HUES64 (cell line): ENCODE results near the gene GLTPD2.

ENCODE experiments used
- H3K27ac ChIP-seq: 2 replicates; pipeline ENCODE4 v1.7.0; 2013; ENCODE audit warnings: low read depth, low read length, inconsistent platforms
- H3K27me3 ChIP-seq: 2 replicates; pipeline ENCODE4 v1.6.1; 2013; ENCODE audit warnings: mild to moderate bottlenecking, low read length; ENCODE audit not compliant: insufficient read depth
- H3K36me3 ChIP-seq: 2 replicates; pipeline ENCODE4 v1.6.1; 2013; ENCODE audit warnings: mild to moderate bottlenecking, low read length; ENCODE audit not compliant: insufficient read depth
- H3K4me1 ChIP-seq: 2 replicates; pipeline ENCODE4 v1.6.1; 2013; ENCODE audit warnings: mild to moderate bottlenecking, low read length, moderate library complexity; ENCODE audit not compliant: insufficient read depth
- H3K4me3 ChIP-seq: 2 replicates; pipeline ENCODE4 v1.5.1; 2013; ENCODE audit warnings: mild to moderate bottlenecking, low read length, moderate library complexity
- H3K9ac ChIP-seq: 2 replicates; pipeline ENCODE4 v1.6.1; 2013; ENCODE audit warnings: mild to moderate bottlenecking, low read depth, low read length
- H3K9me3 ChIP-seq: 2 replicates; pipeline ENCODE4 v1.6.1; 2013; ENCODE audit warnings: low read depth, low read length; ENCODE audit not compliant: insufficient read depth
- WGBS: fragments of 150-250, 120-280 bp; methylation state at CpG from one replicate; pipeline ENCODE4 v1.1.7; 2013; ENCODE audit warnings: missing lambda C conversion rate; 5-methylcytosine and 5-hydroxymethylcytosine counted together

The GLTPD2 gene

DNA sequence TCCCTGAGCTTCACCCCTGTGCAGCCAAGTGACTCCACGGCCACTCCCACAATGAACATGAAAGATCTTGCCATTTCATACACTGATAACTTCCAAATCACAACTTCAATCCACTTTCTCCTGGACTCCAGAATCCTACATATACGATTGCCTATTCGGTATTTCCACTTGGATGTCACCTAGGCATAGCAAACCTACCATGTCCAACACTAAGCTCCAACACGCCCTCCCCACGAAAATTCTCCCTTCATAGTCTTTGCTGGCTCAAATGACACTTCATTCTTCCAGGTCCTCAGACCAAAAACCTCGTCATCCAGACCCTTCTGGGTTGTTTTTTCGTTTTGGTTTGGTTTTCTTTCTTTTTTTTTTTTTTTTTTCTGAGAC is 1.9 kb downstream of the GLTPD2 start:
- peaks cover 14% of the 10 kb centered on the region for H3K4me1 ChIP-seq
- no peaks in the 10 kb centered on the region for H3K36me3 ChIP-seq
- H3K4me3 ChIP-seq, result peak overlapping the region; percentile 65
- WGBS, result 72% methylated on average over 5 of the region's 7 CpGs
- H3K9ac ChIP-seq, result no peak overlapping the region
- no peaks in the 10 kb centered on the region for H3K9me3 ChIP-seq
- H3K27ac ChIP-seq, result no peak overlapping the region
- peaks cover 69% of the 10 kb centered on the region for H3K27me3 ChIP-seq

- Histone ChIP-seq H3K9me3 (no peaks in the 10 kb centered on the region), H3K36me3 (peaks cover 22% of the 10 kb centered on the region), H3K27ac (no peak overlapping the region), H3K4me1 (no peaks in the 10 kb centered on the region), H3K9ac (no peak overlapping the region), H3K27me3 (peaks cover 25% of the 10 kb centered on the region), H3K4me3 (no peak overlapping the region)
- no CpG with 5 or more reads among the region's 1 CpG for WGBS
These were observed 6.4 kb downstream of the GLTPD2 start for GRCh38 chr17:4795168-4795567.

- Histone ChIP-seq H3K4me1 (no peaks in the 10 kb centered on the region), H3K9me3 (no peaks in the 10 kb centered on the region), H3K4me3 (peak overlapping the region; percentile 89), H3K9ac (peak overlapping the region; percentile 91), H3K27me3 (peaks cover 11% of the 10 kb centered on the region; the same call in 1 of the 2 replicates), H3K27ac (peak overlapping the region; percentile 72), H3K36me3 (peaks cover 22% of the 10 kb centered on the region)
- 2% methylated on average over 7 of the region's 7 CpGs for WGBS
These were observed 7.8 kb downstream of the GLTPD2 start for GRCh38 chr17:4796552-4796920.

- H3K27me3 ChIP-seq, result no peaks in the 10 kb centered on the region
- H3K36me3 ChIP-seq, result peaks cover 22% of the 10 kb centered on the region
- no peak overlapping the region for H3K4me3 ChIP-seq
- H3K9me3 ChIP-seq, result no peaks in the 10 kb centered on the region
- WGBS, result 69% methylated on average over 10 of the region's 10 CpGs
- no peak overlapping the region for H3K9ac ChIP-seq
- no peak overlapping the region for H3K27ac ChIP-seq
- no peaks in the 10 kb centered on the region for H3K4me1 ChIP-seq
These were observed 11.9 kb downstream of the GLTPD2 start for GRCh38 chr17:4800462-4801196.

DNA sequence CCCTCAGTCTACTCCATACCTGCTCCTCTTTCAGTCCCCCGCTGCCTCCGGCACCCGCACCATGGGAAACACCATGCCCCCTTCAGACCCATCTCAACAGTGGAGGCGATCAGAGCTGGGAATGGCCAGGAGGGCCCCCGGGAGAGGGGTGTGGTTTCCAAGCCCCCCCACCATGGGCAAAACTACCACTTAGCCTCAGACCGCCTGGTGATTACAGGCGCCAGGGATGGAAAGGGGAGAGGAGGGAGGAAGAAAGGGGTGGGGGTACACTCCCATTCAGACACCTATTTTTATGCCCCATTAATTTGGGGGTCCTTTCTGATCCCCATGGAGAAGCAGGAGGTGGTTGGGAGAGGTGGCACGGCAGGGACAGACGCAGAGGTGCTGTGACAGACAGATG is 13.5 kb downstream of the GLTPD2 start, which contains the start of gene C17orf114:
C17orf114 (minus strand) TSS at position 101 of the 400 bp plus-strand sequence.
- WGBS, result 87% methylated on average over 8 of the region's 9 CpGs
- Histone ChIP-seq H3K9ac (no peak within 1 kb of the TSS), H3K27me3 (no peaks in the 10 kb centered on the region), H3K27ac (no peak within 1 kb of the TSS), H3K9me3 (no peaks in the 10 kb centered on the region), H3K36me3 (peaks cover 19% of the 10 kb centered on the region), H3K4me3 (no peak within 1 kb of the TSS), H3K4me1 (peaks cover 5% of the 10 kb centered on the region; the same call in 1 of the 2 replicates)

GRCh38 chr17:4806456-4806776 is 17.7 kb downstream of the GLTPD2 start:
- H3K27ac ChIP-seq, result no peak overlapping the region; the same call in 1 of the 2 replicates
- peaks cover 12% of the 10 kb centered on the region; the same call in 1 of the 2 replicates for H3K4me1 ChIP-seq
- no peaks in the 10 kb centered on the region for H3K27me3 ChIP-seq
- WGBS, result 3% methylated on average over 15 of the region's 16 CpGs
- peak overlapping the region; percentile 75 for H3K4me3 ChIP-seq
- H3K36me3 ChIP-seq, result peaks cover 23% of the 10 kb centered on the region
- no peaks in the 10 kb centered on the region for H3K9me3 ChIP-seq
- H3K9ac ChIP-seq, result peak overlapping the region; percentile 88

DNA sequence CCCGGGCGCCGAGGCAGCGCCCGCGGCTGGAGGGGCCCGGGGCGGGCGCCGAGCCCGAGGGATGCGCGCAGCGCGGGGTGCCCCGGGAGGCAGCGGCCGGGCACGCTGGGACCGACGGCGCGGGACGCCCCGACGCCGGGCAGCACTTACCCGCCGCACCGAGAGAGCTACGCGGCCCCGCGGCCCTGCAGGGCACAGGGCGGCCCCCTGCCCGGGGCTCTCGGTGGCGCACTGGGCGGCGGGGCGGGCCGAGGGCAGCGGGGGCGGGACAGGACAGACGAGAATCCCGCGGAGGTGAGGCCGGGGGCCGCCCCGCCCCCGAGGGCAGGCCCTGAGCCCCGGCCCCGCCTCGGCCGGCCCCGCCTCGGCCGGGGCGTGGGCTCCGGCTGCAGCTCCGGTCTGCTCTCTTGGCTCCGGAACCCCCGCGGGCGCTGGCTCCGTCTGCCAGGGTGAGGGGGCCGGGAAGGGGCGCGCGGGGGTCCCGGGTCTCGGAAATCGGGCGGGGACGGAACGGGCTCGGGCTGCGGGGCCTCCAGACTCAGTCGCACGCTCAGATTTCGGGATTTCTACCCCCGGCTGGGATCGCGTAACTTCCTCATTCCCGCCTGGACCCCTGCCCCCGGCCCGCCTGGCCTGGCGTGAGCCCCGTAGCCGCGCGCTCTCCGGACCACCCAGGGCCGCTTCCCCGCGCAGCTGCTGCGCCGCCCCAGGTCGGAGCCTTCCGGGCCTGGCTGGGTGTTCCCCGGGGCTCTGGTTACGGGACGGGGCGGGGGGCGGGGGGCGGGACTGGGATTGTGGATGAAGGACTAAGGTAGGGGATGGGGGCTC is 18.2 kb downstream of the GLTPD2 start, which contains the start of gene PLD2:
PLD2 (plus strand) TSS at position 376 of the 828 bp plus-strand sequence. CDS start 621 bp downstream, outside the sequence.
- Histone ChIP-seq H3K4me1 (peaks cover 12% of the 10 kb centered on the region; the same call in 1 of the 2 replicates), H3K9ac (peak within 1 kb of the TSS; percentile 88), H3K4me3 (peak within 1 kb of the TSS; percentile 75), H3K36me3 (peaks cover 27% of the 10 kb centered on the region), H3K9me3 (no peaks in the 10 kb centered on the region), H3K27me3 (no peaks in the 10 kb centered on the region), H3K27ac (peak within 1 kb of the TSS; percentile 68; the same call in 1 of the 2 replicates)
- WGBS, result under 1% methylated on average over 106 of the region's 106 CpGs

DNA sequence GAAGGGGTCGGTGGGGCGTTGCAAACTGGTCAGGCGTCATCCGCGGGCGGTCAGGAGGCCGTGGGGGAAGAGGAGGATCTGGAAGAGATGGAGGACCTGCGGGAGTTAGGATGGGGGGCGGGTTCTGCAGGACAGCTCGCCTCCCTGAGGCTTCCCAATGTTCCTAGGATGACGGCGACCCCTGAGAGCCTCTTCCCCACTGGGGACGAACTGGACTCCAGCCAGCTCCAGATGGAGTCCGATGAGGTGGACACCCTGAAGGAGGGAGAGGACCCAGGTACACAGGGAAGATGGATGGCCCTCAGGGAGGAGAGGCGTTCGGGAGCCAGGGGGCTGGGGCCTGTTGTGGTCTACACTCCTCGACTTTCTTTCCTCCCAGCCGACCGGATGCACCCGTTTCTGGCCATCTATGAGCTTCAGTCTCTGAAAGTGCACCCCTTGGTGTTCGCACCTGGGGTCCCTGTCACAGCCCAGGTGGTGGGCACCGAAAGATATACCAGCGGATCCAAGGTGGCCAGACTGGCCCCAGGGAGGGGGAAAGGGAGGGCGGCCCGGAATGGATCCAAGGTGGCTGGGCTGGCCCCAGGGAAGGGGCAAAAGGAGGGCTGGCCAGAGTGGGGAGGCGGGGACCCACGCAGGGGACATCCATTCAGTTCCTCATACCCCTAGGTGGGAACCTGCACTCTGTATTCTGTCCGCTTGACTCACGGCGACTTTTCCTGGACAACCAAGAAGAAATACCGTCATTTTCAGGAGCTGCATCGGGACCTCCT is 19.0 kb downstream of the GLTPD2 start:
- Histone ChIP-seq H3K9me3 (no peaks in the 10 kb centered on the region), H3K9ac (peak overlapping the region; percentile 70), H3K4me3 (peak overlapping the region; percentile 75), H3K36me3 (peaks cover 27% of the 10 kb centered on the region), H3K27ac (no peak overlapping the region), H3K4me1 (peaks cover 12% of the 10 kb centered on the region; the same call in 1 of the 2 replicates), H3K27me3 (no peaks in the 10 kb centered on the region)
- WGBS, result 42% methylated on average over 32 of the region's 32 CpGs

- Histone ChIP-seq H3K27me3 (no peaks in the 10 kb centered on the region), H3K36me3 (peaks cover 30% of the 10 kb centered on the region), H3K4me3 (peak overlapping the region; percentile 75), H3K27ac (no peak overlapping the region), H3K9me3 (no peaks in the 10 kb centered on the region), H3K9ac (peak overlapping the region; percentile 26; the same call in 1 of the 2 replicates), H3K4me1 (peaks cover 12% of the 10 kb centered on the region; the same call in 1 of the 2 replicates)
- WGBS, result 87% methylated on average over 6 of the region's 6 CpGs
These were observed 19.6 kb downstream of the GLTPD2 start for GRCh38 chr17:4808378-4808767.

DNA sequence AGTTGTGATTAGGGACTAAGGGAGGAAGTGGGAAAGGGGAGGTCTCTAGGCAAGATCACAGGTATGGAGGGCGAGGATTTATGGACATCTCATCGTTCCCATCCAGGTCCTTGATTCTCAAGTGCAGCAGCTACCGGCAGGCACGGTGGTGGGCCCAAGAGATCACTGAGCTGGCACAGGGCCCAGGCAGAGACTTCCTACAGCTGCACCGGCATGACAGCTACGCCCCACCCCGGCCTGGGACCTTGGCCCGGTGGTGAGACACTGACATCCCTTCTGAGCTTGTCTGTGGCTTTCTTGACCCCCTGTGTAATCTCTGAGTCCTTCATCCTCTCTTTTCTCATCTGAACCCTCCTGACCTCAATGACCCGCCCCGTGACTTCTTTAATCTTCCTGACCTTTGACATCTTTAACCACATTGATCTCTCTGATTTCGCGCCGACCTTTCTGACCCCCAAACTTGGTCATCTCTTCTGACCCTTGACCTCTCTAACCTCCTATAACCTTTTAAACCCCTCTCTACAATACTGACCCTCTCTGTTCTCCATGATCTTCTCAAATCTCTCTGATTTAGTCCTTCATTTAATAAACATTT is 22.0 kb downstream of the GLTPD2 start:
- Histone ChIP-seq H3K27me3 (no peaks in the 10 kb centered on the region), H3K4me1 (peaks cover 12% of the 10 kb centered on the region; the same call in 1 of the 2 replicates), H3K36me3 (peaks cover 38% of the 10 kb centered on the region), H3K4me3 (no peak overlapping the region), H3K27ac (no peak overlapping the region), H3K9me3 (no peaks in the 10 kb centered on the region), H3K9ac (no peak overlapping the region)
- WGBS, result 96% methylated on average over 13 of the region's 13 CpGs
